T follicular helper cell (primary cell): ENCODE results near the gene TMOD2.

Experiments
- DNase-seq: peaks from one replicate; pipeline ENCODE4 v3.0.0-alpha.2; 2020; ENCODE audit warnings: low read depth

The TMOD2 gene

GRCh38 chr15:51855612-51856011 is 104.2 kb downstream of the TMOD2 start:
- no peak for DNase-seq

- DNase-seq: no peak
These were observed 105.5 kb downstream of the TMOD2 start for GRCh38 chr15:51856714-51857380.

- DNase-seq: peak; percentile 63
These were observed 110.4 kb downstream of the TMOD2 start for GRCh38 chr15:51861557-51862359.

- no peak for DNase-seq
These were observed 111.7 kb downstream of the TMOD2 start for GRCh38 chr15:51863131-51863530.

GRCh38 chr15:51864408-51865056 is 113.1 kb downstream of the TMOD2 start:
- no peak for DNase-seq

- no peak for DNase-seq
These were observed 113.9 kb downstream of the TMOD2 start for GRCh38 chr15:51865317-51865716.
